GM23338 (cell line): ENCODE results near the gene ROR1. TPM values are rescaled to one million over a fixed set of nuclear protein-coding genes. Genes with fewer than 3 reads are reported as not detected.

ENCODE experiments used
- ATAC-seq: fragments of 200-7000 bp; cut with Tn5 transposase; 3 replicates; pipeline ENCODE4 v1.9.1; 2020
- DNase-seq: peaks from one replicate; pipeline ENCODE4 v3.0.0-alpha.2; 2015; ENCODE audit warnings: low spot score
- H2AFZ ChIP-seq: fragments of 200-600 bp; sonication (generic); 2 replicates; pipeline ENCODE4 v1.8.0; 2016; ENCODE audit warnings: antibody characterized with exemption, mild to moderate bottlenecking, moderate library complexity
- H3F3A ChIP-seq: fragments of 200-600 bp; sonication (generic); replicated peaks from 2 replicates; pipeline ENCODE4 v1.8.0; 2017; ENCODE audit warnings: antibody characterized with exemption, mixed run types, low read depth
- H3K27ac ChIP-seq: fragments of 200-600 bp; sonication (generic); 2 replicates; pipeline ENCODE4 v1.6.1; 2016; ENCODE audit warnings: low read depth
- H3K27me3 ChIP-seq: fragments of 200-600 bp; sonication (generic); 2 replicates; pipeline ENCODE4 v1.8.0; 2016; ENCODE audit warnings: mild to moderate bottlenecking, mixed run types, moderate library complexity; ENCODE audit not compliant: insufficient read depth
- H3K36me3 ChIP-seq: fragments of 200-600 bp; sonication (generic); 2 replicates; pipeline ENCODE4 v1.8.0; 2016; ENCODE audit warnings: mild to moderate bottlenecking; ENCODE audit not compliant: insufficient read depth
- H3K4me1 ChIP-seq: fragments of 200-600 bp; sonication (generic); 2 replicates; pipeline ENCODE4 v1.8.0; 2016; ENCODE audit warnings: mild to moderate bottlenecking, moderate library complexity; ENCODE audit not compliant: insufficient read depth
- H3K4me2 ChIP-seq: fragments of 200-600 bp; sonication (generic); 2 replicates; pipeline ENCODE4 v1.7.1; 2017; ENCODE audit warnings: mixed run types
- H3K4me3 ChIP-seq: fragments of 200-600 bp; sonication (generic); 2 replicates; pipeline ENCODE4 v1.6.1; 2016; ENCODE audit warnings: mixed run types
- H3K79me2 ChIP-seq: fragments of 200-600 bp; sonication (generic); replicated peaks from 2 replicates; pipeline ENCODE4 v1.8.0; 2017; ENCODE audit warnings: mild to moderate bottlenecking; ENCODE audit not compliant: insufficient read depth
- H3K9me2 ChIP-seq: fragments of 200-600 bp; sonication (generic); 2 replicates; pipeline ENCODE4 v1.8.0; 2017; ENCODE audit not compliant: insufficient read depth
- H4K20me1 ChIP-seq: fragments of 200-600 bp; sonication (generic); replicated peaks from 2 replicates; pipeline ENCODE4 v1.8.0; 2017; ENCODE audit warnings: mild to moderate bottlenecking; ENCODE audit not compliant: insufficient read depth
- H3K27ac Mint-ChIP-seq: 2 replicates; pipeline ENCODE4 v1.8.0; 2020; ENCODE audit warnings: inconsistent platforms, mild to moderate bottlenecking, moderate library complexity, mixed read lengths
- H3K27me3 Mint-ChIP-seq: 3 replicates; pipeline ENCODE4 v1.8.0; 2022; ENCODE audit warnings: low read depth, mild to moderate bottlenecking, moderate library complexity, mixed read lengths, inconsistent platforms; ENCODE audit not compliant: insufficient read depth, poor library complexity
- H3K36me3 Mint-ChIP-seq: 3 replicates; pipeline ENCODE4 v1.8.0; 2021; ENCODE audit warnings: low read depth, mild to moderate bottlenecking, inconsistent platforms, moderate library complexity, mixed read lengths
- H3K4me1 Mint-ChIP-seq: 3 replicates; pipeline ENCODE4 v1.8.0; 2020; ENCODE audit warnings: mild to moderate bottlenecking, inconsistent platforms, mixed read lengths
- H3K4me3 Mint-ChIP-seq: 3 replicates; pipeline ENCODE4 v1.8.0; 2021; ENCODE audit warnings: moderate library complexity, mild to moderate bottlenecking, inconsistent platforms, mixed read lengths
- H3K9me3 Mint-ChIP-seq: 3 replicates; pipeline ENCODE4 v1.8.0; 2020; ENCODE audit warnings: moderate library complexity, mild to moderate bottlenecking, inconsistent platforms, mixed read lengths
- CREB1 ChIP-seq: fragments of 250-450 bp; sonication (Bioruptor Pico); IDR thresholded peaks from 2 replicates; pipeline ENCODE4 v1.5.0; 2020; ENCODE audit warnings: low read depth, mild to moderate bottlenecking, moderate library complexity
- CTCF ChIP-seq, 2 experiments: fragments of 200-600 bp in 1 of 2; sonication (generic) in 1 of 2; conservative IDR thresholded peaks; 2 replicates each; pipeline versions ENCODE4 v1.5.1 to v1.6.1; 2016 to 2017; ENCODE audit warnings: antibody characterized with exemption in 2 of 2, low read depth in 2 of 2, mild to moderate bottlenecking in 2 of 2, moderate library complexity in 1 of 2
- JUNB ChIP-seq: IDR thresholded peaks from one replicate; pipeline ENCODE4 v1.6.1; 2016; ENCODE audit warnings: antibody characterized with exemption; ENCODE audit not compliant: unreplicated experiment
- POLR2AphosphoS5 ChIP-seq: IDR thresholded peaks from 2 replicates; pipeline ENCODE4 v1.6.1; 2016; ENCODE audit warnings: antibody characterized with exemption, low read depth
- ZNF331 ChIP-seq: fragments of 250-450 bp; sonication (Bioruptor Pico); IDR thresholded peaks from 2 replicates; pipeline ENCODE4 v1.5.0; 2020; ENCODE audit warnings: low read depth, mild to moderate bottlenecking, moderate library complexity
- polyA plus RNA-seq: library from polyadenylated mRNA; unstranded; fragments of >200 nt; fragmentation: Nextera tagmentation; extraction: Ambion mirVana; gene quantifications from 2 replicates; pipeline ENCODE4 v1.2.1, GENCODE V29; 2016
- total RNA-seq: library from RNA; depleted of rRNA; stranded (reverse); fragments of >200 nt; shearing (Covaris generic); gene quantifications from 2 replicates; pipeline ENCODE4 v1.2.3, GENCODE V29; 2014
- TF ChIP-seq, protein P1 (sequence below): IDR thresholded peaks from 2 replicates; pipeline ENCODE4 v1.6.1; 2016; ENCODE audit warnings: antibody characterized with exemption
- TF ChIP-seq, protein P2 (sequence below): fragments of 250-450 bp; sonication (Bioruptor Pico); IDR thresholded peaks from 2 replicates; pipeline ENCODE4 v1.5.0; 2020; ENCODE audit warnings: mild to moderate bottlenecking, moderate library complexity

ROR1 gene
- total and polyA plus RNA-seq, 2 experiments from 2014 or later: 59.7 to 96.0 TPM

DNA sequence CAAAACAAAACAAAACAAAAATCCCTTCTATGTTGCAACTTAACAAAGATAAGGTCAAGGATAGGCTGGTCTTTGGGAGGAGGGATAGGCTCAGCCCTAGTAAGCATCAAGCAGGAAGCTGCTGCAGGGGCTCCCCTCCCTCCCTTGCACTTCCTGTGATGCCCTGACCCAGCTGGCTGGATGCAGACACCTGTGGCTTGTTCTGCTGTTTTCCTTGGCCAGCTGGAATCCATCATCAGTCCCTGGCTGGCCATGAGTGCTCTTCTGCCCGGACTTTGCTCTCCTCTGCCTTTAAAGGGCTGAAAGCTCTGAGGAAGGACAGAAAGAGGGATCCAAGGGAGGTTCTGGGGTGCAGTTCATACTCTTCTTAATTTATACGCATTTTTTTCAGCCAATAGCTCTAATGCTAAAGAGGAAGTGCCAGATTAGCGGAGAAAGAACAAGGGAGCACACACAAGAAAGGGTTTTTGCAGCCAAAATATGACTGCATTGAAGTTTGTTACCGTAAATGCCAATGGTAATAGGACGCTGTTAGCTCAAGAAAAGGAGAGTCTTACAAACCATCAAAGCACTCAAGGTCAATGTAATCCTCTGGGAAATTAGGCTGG, 409.7 kb downstream of the ROR1 start:
- H3K27ac ChIP-seq: no peak overlapping the region
- H2AFZ ChIP-seq: no peak overlapping the region
- TF ChIP-seq JUNB: no peak
- no peak for TF ChIP-seq ZNF331 (CRISPR knock-in tag)
- TF ChIP-seq CREB1: no peak
- TF ChIP-seq, protein P1, sequence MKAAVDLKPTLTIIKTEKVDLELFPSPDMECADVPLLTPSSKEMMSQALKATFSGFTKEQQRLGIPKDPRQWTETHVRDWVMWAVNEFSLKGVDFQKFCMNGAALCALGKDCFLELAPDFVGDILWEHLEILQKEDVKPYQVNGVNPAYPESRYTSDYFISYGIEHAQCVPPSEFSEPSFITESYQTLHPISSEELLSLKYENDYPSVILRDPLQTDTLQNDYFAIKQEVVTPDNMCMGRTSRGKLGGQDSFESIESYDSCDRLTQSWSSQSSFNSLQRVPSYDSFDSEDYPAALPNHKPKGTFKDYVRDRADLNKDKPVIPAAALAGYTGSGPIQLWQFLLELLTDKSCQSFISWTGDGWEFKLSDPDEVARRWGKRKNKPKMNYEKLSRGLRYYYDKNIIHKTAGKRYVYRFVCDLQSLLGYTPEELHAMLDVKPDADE: no peak
- TF ChIP-seq, protein P2, sequence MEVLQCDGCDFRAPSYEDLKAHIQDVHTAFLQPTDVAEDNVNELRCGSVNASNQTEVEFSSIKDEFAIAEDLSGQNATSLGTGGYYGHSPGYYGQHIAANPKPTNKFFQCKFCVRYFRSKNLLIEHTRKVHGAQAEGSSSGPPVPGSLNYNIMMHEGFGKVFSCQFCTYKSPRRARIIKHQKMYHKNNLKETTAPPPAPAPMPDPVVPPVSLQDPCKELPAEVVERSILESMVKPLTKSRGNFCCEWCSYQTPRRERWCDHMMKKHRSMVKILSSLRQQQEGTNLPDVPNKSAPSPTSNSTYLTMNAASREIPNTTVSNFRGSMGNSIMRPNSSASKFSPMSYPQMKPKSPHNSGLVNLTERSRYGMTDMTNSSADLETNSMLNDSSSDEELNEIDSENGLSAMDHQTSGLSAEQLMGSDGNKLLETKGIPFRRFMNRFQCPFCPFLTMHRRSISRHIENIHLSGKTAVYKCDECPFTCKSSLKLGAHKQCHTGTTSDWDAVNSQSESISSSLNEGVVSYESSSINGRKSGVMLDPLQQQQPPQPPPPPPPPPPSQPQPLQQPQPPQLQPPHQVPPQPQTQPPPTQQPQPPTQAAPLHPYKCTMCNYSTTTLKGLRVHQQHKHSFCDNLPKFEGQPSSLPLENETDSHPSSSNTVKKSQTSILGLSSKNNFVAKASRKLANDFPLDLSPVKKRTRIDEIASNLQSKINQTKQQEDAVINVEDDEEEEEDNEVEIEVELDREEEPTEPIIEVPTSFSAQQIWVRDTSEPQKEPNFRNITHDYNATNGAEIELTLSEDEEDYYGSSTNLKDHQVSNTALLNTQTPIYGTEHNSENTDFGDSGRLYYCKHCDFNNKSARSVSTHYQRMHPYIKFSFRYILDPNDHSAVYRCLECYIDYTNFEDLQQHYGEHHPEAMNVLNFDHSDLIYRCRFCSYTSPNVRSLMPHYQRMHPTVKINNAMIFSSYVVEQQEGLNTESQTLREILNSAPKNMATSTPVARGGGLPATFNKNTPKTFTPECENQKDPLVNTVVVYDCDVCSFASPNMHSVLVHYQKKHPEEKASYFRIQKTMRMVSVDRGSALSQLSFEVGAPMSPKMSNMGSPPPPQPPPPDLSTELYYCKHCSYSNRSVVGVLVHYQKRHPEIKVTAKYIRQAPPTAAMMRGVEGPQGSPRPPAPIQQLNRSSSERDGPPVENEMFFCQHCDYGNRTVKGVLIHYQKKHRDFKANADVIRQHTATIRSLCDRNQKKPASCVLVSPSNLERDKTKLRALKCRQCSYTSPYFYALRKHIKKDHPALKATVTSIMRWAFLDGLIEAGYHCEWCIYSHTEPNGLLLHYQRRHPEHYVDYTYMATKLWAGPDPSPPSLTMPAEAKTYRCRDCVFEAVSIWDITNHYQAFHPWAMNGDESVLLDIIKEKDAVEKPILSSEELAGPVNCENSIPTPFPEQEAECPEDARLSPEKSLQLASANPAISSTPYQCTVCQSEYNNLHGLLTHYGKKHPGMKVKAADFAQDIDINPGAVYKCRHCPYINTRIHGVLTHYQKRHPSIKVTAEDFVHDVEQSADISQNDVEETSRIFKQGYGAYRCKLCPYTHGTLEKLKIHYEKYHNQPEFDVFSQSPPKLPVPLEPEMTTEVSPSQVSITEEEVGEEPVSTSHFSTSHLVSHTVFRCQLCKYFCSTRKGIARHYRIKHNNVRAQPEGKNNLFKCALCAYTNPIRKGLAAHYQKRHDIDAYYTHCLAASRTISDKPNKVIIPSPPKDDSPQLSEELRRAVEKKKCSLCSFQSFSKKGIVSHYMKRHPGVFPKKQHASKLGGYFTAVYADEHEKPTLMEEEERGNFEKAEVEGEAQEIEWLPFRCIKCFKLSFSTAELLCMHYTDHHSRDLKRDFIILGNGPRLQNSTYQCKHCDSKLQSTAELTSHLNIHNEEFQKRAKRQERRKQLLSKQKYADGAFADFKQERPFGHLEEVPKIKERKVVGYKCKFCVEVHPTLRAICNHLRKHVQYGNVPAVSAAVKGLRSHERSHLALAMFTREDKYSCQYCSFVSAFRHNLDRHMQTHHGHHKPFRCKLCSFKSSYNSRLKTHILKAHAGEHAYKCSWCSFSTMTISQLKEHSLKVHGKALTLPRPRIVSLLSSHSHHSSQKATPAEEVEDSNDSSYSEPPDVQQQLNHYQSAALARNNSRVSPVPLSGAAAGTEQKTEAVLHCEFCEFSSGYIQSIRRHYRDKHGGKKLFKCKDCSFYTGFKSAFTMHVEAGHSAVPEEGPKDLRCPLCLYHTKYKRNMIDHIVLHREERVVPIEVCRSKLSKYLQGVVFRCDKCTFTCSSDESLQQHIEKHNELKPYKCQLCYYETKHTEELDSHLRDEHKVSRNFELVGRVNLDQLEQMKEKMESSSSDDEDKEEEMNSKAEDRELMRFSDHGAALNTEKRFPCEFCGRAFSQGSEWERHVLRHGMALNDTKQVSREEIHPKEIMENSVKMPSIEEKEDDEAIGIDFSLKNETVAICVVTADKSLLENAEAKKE (CRISPR knock-in tag): 0 out of 2 replicates have a peak, but pooled peaks have one; percentile 28
- TF ChIP-seq CTCF (conservative IDR thresholded peaks at IDR 0.05; ENCODE audit: low read depth in 2 of 2): no peak
- peak; percentile 45; the same call in 1 of the 2 replicates for TF ChIP-seq POLR2AphosphoS5
- peak; percentile 70 for DNase-seq
- no peaks in the 10 kb centered on the region for H3K79me2 ChIP-seq
- Mint-ChIP-seq H3K27ac (peak overlapping the region; percentile 15; the same call in 1 of the 2 replicates), H3K36me3 (peaks cover 11% of the 10 kb centered on the region), H3K9me3 (no peaks in the 10 kb centered on the region), H3K4me1 (peaks cover 23% of the 10 kb centered on the region), H3K27me3 (peaks cover 10% of the 10 kb centered on the region), H3K4me3 (no peak overlapping the region)
- H3K36me3 ChIP-seq: no peaks in the 10 kb centered on the region
- H3K27me3 ChIP-seq: no peaks in the 10 kb centered on the region
- no peak overlapping the region for H3K4me2 ChIP-seq
- no peak overlapping the region for H3K4me3 ChIP-seq
- no peaks in the 10 kb centered on the region for H4K20me1 ChIP-seq
- peak; percentile 73 for ATAC-seq
- H3F3A ChIP-seq: 0 out of 2 replicates have a peak, but pooled peaks cover 4% of the 10 kb centered on the region
- peaks cover 4% of the 10 kb centered on the region for H3K4me1 ChIP-seq
- H3K9me2 ChIP-seq: no peaks in the 10 kb centered on the region; the same call in 1 of the 2 replicates
